Esophagus squamous epithelium (tissue), 4 donors: Measurements from ENCODE around the gene RARA.

Experiments
- CTCF ChIP-seq, 6 experiments: fragments of 450-650 bp in 4 of 6; fragments of 200-600 bp in 2 of 6; sonication (generic) in 2 of 6; IDR thresholded peaks; one replicate each; pipeline ENCODE4 v1.5.1; 2016 to 2019; ENCODE audit warnings: antibody characterized with exemption in 6 of 6, mild to moderate bottlenecking in 4 of 6, moderate library complexity in 4 of 6
- POLR2A ChIP-seq, 4 donors: fragments of 450-650 bp; IDR thresholded peaks; one replicate each; pipeline ENCODE4 v1.6.1; 2017; ENCODE audit warnings: antibody characterized with exemption in 4 of 4, mild to moderate bottlenecking in 4 of 4, moderate library complexity in 3 of 4

GRCh38 chr17:40287159-40287493 lies 21.9 kb upstream of the RARA start:
- TF ChIP-seq CTCF (IDR thresholded peaks at IDR 0.05), result no peak
- no peak for TF ChIP-seq POLR2A (IDR thresholded peaks at IDR 0.05)
